ENCODE measurements around the gene LRRN2.
"Not testable (repeated sequence)": the region's sequence is repeated elsewhere in the genome, so short reads cannot be mapped to it uniquely, and the experiment has no call there.

Gene LRRN2

GRCh38 chr1:204692325-204692840, 6.8 kb upstream of the LRRN2 start:
- DNase-seq (ENCODE audit: low read depth), result no peak

- DNase-seq (ENCODE audit: low read depth), result not testable (repeated sequence)
These were observed 5.8 kb upstream of the LRRN2 start for GRCh38 chr1:204691328-204691730.

DNA sequence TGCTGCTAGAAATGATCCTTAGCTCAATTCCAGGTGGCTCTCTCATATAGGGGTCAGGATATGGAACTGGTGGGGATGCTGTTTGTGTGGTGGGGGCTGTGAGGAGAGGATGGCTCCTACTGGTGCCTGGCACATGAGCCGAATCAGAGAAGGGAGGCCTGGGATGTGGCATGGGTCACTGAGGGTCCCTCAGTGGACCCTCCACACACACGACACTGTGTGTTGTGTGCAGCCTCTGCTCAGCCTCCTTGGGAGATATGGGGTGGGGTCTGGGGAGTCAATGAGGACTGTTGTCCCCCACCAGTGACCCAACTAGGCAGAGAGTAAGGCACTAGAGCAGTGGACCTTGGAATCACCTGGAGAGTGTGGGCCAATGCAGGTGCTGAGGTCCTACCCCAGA, 3.2 kb upstream of the LRRN2 start:
- no peak for DNase-seq (ENCODE audit: low read depth)

GRCh38 chr1:204688007-204688406, 2.5 kb upstream of the LRRN2 start:
- DNase-seq (ENCODE audit: low read depth), result no peak

- no peak for DNase-seq (ENCODE audit: low read depth)
These were observed 835 bp downstream of the LRRN2 start for GRCh38 chr1:204684571-204685235.

GRCh38 chr1:204684206-204684570, 1.4 kb downstream of the LRRN2 start:
- no peak for DNase-seq (ENCODE audit: low read depth)

DNA sequence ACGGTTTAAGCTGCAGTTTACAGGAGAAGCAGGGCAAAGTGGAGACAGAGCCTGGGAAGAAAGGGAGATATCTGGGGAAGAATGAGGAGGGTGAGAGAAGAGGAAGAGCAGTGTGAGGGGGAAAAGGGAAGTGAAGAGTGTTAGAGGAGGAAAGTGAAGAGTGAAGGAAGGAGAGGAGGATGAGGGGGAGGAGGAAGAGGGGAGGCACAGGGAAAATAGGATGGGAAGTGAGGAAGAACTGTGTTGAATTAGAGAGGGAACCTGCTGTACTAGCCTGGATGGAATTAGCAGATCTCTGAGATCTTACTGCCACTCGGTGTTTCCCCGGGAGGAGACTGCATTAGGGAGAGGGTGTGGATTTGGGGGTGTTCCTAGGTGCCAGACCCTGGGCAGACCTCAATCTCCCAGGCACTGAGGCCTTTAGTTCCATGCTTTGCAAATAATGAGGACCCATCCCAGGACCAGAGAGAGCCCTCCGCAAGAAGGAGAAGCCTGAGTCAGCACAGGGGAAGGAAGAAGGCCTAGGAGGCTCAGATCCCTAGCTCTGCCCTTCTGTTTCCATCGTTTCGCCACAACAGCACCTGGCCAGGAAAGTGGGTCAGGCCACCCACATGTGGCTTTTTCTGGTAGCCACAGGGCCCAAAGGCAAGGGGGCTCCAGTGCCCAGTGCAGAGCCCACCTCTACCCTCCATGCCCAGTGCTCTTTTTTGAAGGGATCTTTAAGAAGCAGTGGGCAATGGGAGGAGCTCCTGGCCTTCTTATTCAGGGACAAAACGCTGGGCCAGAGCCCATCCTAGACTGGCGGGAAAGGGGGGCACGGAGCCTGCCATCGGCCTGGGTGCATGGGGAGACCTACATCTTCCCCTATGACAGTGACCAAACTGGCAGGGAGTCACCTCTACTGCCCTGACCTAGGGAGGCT, 2.0 kb downstream of the LRRN2 start:
- no peak for DNase-seq (ENCODE audit: low read depth)

DNA sequence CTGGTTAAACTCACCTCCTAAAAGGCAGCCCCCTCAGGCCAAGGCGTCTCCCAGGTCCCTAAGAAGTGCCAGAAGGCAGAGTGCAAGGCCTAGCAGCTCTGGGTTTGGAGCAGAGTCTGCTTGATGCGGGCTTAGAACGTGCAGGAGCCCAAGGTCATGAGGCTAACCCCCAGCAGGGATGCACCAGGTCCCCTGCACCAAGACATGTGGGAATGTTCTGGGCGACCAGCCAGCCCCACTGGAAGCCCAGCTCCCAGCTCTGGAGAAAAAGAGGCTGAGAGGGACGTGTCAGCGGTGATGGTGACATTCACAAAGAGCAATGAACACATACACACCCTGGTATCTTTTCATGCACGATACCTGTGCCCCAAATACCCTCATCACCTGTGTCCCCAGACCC, 5.1 kb downstream of the LRRN2 start:
- no peak for DNase-seq (ENCODE audit: low read depth)

GRCh38 chr1:204680051-204680450, 5.5 kb downstream of the LRRN2 start:
- no peak for DNase-seq (ENCODE audit: low read depth)

DNA sequence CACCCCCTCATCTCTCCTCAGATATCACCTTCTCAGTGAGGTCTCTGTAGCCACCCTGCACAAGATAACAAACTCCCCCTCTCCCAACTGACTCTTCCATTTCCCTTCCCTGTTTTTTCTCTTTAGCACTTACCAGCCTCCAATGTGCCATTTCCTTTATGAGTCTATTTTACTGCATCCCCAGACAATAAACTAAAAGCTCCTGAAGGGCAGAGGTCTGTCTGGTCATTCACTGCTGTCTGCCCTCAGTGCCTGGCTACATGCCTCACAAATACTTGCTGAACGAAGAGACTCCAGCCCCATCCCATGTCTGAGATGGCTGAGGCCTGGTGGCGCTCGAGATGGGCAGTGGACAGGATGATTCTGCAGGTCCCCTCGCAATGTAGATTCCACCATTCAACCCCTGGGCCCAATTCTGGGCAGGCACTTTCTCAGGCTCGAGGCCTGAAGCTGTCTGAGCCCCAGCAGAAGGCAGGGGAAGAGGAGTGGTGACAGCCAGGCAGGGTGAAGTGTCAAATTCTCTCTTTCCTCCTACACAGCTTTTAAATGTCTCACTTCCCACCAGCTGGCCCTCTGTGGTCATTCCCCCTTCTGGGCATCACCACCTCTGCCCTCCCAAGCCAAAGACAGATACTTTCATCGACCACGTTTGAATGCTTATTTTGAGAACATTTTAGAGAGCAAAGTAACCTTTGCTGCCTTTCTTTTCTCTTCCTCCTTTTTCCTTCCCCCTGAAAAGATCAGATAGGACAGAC, 6.6 kb downstream of the LRRN2 start:
- no peak for DNase-seq (ENCODE audit: low read depth)

- DNase-seq (ENCODE audit: low read depth), result no peak
These were observed 7.7 kb downstream of the LRRN2 start for GRCh38 chr1:204677864-204678263.

DNA sequence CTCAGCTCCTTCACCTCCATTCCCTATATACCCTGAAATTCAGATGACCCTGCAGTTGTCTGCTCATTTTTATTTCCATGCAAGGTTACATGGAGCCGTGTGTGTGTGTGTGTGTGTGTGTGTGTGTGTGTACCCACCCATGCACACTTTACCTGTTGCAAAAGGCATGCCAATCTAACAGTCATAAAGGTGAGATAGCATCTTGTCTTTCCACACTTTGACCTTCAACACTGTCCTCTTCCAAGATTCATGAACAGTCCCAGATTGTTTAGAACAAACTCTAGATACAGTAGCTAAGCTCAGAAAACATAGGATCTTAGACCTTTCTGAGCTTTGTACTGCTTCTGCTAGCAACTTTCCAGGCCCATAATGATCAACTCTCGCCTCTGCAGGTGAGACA, 9.5 kb downstream of the LRRN2 start:
- no peak for DNase-seq (ENCODE audit: low read depth)

- no peak for DNase-seq (ENCODE audit: low read depth)
These were observed 11.5 kb downstream of the LRRN2 start for GRCh38 chr1:204673909-204674649.

- DNase-seq (ENCODE audit: low read depth), result no peak
These were observed 12.3 kb downstream of the LRRN2 start for GRCh38 chr1:204673209-204673608.

- DNase-seq (ENCODE audit: low read depth), result no peak
These were observed 12.9 kb downstream of the LRRN2 start for GRCh38 chr1:204672482-204673121.

DNA sequence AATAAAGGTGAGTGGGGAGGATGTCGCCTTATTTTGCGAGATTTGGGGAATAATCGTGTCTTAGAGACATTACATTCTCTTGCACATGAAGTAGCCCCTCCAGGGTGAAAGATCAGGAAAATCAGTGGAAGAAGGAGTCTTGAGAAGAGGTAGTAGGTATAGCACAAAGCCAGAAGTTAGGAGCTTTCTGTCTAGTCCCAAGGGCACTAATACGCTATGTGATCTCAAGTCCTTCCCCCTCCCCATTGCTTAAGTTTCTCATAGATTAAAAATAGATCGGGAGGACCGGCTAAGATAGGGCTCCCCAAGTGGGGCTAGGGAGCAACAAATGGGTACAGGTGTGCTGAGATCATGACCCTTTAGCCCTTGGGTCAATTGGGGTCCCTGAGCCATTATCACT, 13.5 kb downstream of the LRRN2 start:
- no peak for DNase-seq (ENCODE audit: low read depth)

- DNase-seq (ENCODE audit: low read depth), result peak; percentile 50
These were observed 15.2 kb downstream of the LRRN2 start for GRCh38 chr1:204670152-204670927.

DNA sequence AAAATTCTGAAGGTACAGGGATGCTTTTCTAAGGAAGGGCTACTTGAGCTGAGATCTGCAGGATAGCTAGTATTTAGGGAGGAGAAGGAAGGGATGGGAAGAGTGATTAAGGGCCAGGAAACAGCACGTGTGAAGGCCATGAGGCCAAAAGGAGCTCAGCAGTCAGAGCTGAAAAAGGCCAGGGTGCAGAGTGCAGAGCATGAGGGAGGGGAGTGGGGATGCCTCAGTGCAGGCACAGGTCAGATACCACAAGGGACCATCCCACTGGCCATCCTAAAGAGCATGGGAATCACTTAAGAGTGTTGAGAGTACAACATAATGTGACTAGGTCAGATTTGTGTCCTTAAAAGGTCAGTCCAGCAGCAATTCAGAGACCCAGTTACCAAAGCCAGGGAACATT, 16.0 kb downstream of the LRRN2 start:
- DNase-seq (ENCODE audit: low read depth), result no peak

DNA sequence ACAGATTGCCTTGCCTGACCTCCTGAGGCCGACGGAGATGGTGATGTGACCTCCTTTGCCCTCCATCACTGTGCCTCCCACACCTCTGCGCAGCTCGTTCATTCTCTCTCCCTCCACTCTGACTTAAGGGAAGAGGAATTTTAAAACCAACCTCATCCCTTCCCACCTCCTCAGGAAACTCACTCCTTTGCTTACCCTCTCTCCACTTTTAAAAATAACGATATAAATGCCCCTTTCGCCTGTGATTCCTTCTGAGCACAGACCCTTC, 21.2 kb downstream of the LRRN2 start:
- no peak for DNase-seq (ENCODE audit: low read depth)

GRCh38 chr1:204663644-204664383, 21.7 kb downstream of the LRRN2 start:
- no peak for DNase-seq (ENCODE audit: low read depth)

Measured in GM04503 (cell line).